Tibial artery (tissue), 4 donors: ENCODE data around the gene TRDN.

Source experiments
- DNase-seq, 2 donors: peaks; one replicate each; pipeline ENCODE4 v3.0.0-alpha.2; 2019
- H3K27ac ChIP-seq, 2 donors: fragments of 200-600 bp; sonication (generic) in 1 of 2; 1 replicate in 1 of 2; 2 replicates in 1 of 2; pipeline ENCODE4 v1.5.1; 2018 to 2019; ENCODE audit warnings: mild to moderate bottlenecking in 1 of 2
- H3K27me3 ChIP-seq, 2 donors: fragments of 200-600 bp; sonication (generic) in 1 of 2; one replicate each; pipeline versions ENCODE4 v1.5.1 to v1.6.0; 2016 to 2019
- H3K36me3 ChIP-seq, 3 donors: fragments of 200-600 bp; sonication (generic) in 2 of 3; one replicate each; pipeline ENCODE4 v1.5.1; 2016 to 2019; ENCODE audit warnings: mild to moderate bottlenecking in 2 of 3
- H3K4me1 ChIP-seq, 4 donors: fragments of 200-600 bp; sonication (generic) in 2 of 4; 1 replicate in 3 of 4; 2 replicates in 1 of 4; pipeline ENCODE4 v1.5.1; 2016 to 2019
- H3K4me3 ChIP-seq, 2 donors: fragments of 200-600 bp; sonication (generic) in 1 of 2; 1 replicate in 1 of 2; 2 replicates in 1 of 2; pipeline ENCODE4 v1.5.1; 2018 to 2019; ENCODE audit warnings: mild to moderate bottlenecking in 2 of 2
- H3K9me3 ChIP-seq, 3 donors: fragments of 200-600 bp; sonication (generic) in 1 of 3; one replicate each; pipeline ENCODE4 v1.5.1; 2016 to 2019
- intact Hi-C: fragments of 100-400 bp; cut with DNase I; formaldehyde crosslinking; loops from one replicate; pipeline ENCODE4 v1.15.0; 2023; ENCODE audit warnings: low total_unique reads
- TF ChIP-seq, protein P1 (sequence below), 2 experiments: fragments of 200-600 bp in 1 of 2; fragments of 450-650 bp in 1 of 2; IDR thresholded peaks; one replicate each; pipeline ENCODE4 v1.5.1; 2017 to 2019; ENCODE audit warnings: antibody characterized with exemption in 2 of 2, mild to moderate bottlenecking in 1 of 2, moderate library complexity in 1 of 2

The TRDN gene

DNA sequence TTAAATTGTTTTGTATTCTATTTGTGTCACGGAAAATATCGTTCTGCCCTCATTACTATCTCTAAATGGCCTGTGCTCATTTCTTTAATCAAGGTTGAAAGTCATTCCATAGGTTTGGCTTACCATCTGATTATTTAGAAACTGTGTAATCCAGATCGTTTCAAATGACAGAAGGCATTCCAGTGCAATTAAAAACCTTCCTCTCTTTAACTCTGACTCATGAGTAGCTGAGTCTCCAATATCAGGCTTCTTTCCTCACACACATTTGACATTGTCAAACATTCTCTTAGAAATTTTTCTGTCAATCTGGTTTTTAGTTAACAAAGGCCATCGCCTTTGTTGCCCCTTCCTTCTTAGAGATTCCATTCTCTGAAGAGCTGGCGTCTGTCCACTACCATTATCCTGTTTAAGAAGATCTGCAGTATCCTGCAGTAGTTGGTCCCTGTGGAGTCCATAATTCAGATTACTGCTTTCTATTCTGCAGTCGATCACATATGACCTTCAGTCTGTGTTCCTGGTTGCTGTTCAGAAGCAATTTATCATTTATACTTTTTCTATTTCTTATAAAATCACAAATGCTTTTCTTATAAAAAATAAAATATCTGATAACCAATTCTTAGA is 3.9 kb upstream of the TRDN start:
- Histone ChIP-seq H3K4me1 (peaks cover 0 to 13% (median 0%) of the 10 kb centered on the region in 4 donors), H3K27ac (no peak overlapping the region), H3K36me3 (no peaks in the 10 kb centered on the region)

DNA sequence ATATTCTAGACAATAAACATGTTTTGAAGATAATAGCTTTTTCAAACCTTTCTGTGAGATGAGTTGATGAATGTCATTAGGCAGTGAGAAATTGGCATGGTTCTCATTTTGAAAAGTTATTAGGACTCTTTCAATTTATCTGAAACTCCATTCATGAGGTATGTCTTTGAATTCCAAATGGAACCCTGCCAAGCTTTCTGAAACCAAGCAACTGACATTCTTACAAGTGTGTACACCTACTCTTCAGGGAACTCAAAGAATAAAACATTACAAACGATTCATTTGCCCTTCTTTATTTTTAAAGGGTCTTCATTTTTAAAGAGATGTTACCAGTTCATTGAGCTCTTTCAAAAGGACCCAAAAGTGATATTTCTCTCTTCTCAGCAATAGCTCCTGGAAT is 2.1 kb upstream of the TRDN start:
- intact Hi-C loops, result no loop called here
- Histone ChIP-seq H3K36me3 (no peaks in the 10 kb centered on the region), H3K27ac (no peak overlapping the region), H3K4me3 (no peak overlapping the region), H3K9me3 (no peaks in the 10 kb centered on the region), H3K4me1 (peaks cover 0 to 18% (median 0%) of the 10 kb centered on the region in 4 donors), H3K27me3 (no peaks in the 10 kb centered on the region)
- TF ChIP-seq, protein P1, sequence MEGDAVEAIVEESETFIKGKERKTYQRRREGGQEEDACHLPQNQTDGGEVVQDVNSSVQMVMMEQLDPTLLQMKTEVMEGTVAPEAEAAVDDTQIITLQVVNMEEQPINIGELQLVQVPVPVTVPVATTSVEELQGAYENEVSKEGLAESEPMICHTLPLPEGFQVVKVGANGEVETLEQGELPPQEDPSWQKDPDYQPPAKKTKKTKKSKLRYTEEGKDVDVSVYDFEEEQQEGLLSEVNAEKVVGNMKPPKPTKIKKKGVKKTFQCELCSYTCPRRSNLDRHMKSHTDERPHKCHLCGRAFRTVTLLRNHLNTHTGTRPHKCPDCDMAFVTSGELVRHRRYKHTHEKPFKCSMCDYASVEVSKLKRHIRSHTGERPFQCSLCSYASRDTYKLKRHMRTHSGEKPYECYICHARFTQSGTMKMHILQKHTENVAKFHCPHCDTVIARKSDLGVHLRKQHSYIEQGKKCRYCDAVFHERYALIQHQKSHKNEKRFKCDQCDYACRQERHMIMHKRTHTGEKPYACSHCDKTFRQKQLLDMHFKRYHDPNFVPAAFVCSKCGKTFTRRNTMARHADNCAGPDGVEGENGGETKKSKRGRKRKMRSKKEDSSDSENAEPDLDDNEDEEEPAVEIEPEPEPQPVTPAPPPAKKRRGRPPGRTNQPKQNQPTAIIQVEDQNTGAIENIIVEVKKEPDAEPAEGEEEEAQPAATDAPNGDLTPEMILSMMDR (IDR thresholded peaks at IDR 0.05), result no peak
- DNase-seq, result no peak

More for the DNA sequence above, 3.9 kb upstream of the TRDN start:
- TF ChIP-seq, protein P1 (IDR thresholded peaks at IDR 0.05), result no peak
- intact Hi-C loops, result no loop called here
- Histone ChIP-seq H3K9me3 (no peaks in the 10 kb centered on the region), H3K4me3 (no peak overlapping the region), H3K27me3 (no peaks in the 10 kb centered on the region)
- DNase-seq, result no peak

DNA sequence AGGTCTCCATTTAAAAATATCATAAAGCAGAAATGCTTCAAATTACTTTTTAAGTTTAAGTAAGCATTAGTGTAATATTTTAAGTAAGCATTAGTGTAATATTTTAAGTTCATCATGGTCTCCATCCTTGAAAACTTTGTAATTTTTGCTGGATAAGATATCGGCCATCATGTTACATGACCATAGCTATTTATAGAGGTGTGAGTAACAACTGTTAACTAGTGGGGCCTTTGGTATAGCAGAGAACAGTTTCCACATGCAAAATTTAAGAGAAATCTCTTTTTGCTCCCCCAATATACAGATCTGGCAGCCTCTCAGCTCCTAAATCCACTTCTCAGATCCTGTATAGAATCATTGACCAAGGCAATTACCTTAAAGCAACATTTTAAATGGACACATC is 468 bp downstream of the TRDN start:
- TF ChIP-seq, protein P1 (IDR thresholded peaks at IDR 0.05), result no peak
- Histone ChIP-seq H3K27ac (peak overlapping the region; percentile 49 to 53), H3K27me3 (no peaks in the 10 kb centered on the region), H3K4me3 (peak overlapping the region; percentile 39 to 44), H3K4me1 (peaks cover 0 to 38% (median 0%) of the 10 kb centered on the region in 4 donors), H3K9me3 (no peaks in the 10 kb centered on the region), H3K36me3 (no peaks in the 10 kb centered on the region)
- intact Hi-C loops, result no loop called here
- no peak for DNase-seq

DNA sequence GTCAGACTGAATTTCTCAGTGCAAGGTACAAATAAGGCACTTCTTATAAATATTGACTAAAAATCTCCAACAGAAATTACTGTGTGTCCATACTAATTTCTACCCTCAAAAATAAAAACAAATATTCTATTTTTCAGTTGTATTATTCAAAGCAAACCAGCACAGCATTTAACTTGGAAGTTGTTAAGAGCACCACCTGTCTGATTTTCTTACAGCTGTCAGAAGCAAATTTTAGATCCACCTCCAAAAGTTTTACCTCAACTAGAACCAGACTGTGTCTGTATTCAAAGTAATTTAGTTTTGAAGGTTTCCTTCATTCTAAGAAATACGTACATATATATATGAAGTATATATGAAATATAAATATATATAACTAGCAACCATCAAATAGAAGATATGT is 1.2 kb downstream of the TRDN start:
- Histone ChIP-seq H3K4me3 (peak overlapping the region; percentile 39 to 44), H3K9me3 (no peaks in the 10 kb centered on the region), H3K27ac (peak overlapping the region; percentile 49 to 53), H3K27me3 (no peaks in the 10 kb centered on the region), H3K4me1 (peaks cover 0 to 38% (median 0%) of the 10 kb centered on the region in 4 donors), H3K36me3 (no peaks in the 10 kb centered on the region)
- intact Hi-C loops, result no loop called here
- DNase-seq, result no peak
- TF ChIP-seq, protein P1 (IDR thresholded peaks at IDR 0.05), result no peak

DNA sequence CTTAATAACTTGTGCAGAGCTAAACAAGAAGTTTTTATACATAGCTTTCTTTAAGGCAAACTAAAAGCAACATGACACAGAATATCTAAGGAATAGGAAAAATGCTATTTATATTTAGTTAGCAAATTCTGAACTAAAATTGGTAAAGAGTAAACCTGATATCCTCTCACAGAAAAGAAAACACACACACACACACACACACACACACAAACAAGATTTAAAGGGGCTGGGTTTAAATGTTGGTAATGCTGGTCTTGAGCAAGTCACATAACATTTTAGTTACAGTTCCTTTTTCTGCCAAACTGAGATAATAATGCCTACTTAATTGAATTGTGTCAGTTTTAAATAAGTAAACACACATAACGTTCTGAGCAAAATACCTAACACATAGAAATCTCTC is 1.6 kb downstream of the TRDN start:
- Histone ChIP-seq H3K4me3 (peak overlapping the region; percentile 39 to 44), H3K9me3 (no peaks in the 10 kb centered on the region), H3K27ac (peak overlapping the region; percentile 49 to 53), H3K36me3 (no peaks in the 10 kb centered on the region), H3K4me1 (peaks cover 0 to 38% (median 0%) of the 10 kb centered on the region in 4 donors), H3K27me3 (no peaks in the 10 kb centered on the region)
- DNase-seq, result no peak
- intact Hi-C loops, result no loop called here
- TF ChIP-seq, protein P1 (IDR thresholded peaks at IDR 0.05), result no peak
